T-helper 2 cell (primary cell): ENCODE results near the gene SARDH.

Experiments
- DNase-seq, 5 experiments: peaks; one replicate each; pipeline versions ENCODE4 v3.0.0 to v3.0.0-alpha.2; 2012 to 2022
- total RNA-seq, 2 donors: gene quantifications; one replicate each; lab custom pipeline; 2026; lab: John Stamatoyannopoulos, UW

The SARDH gene, protein sequence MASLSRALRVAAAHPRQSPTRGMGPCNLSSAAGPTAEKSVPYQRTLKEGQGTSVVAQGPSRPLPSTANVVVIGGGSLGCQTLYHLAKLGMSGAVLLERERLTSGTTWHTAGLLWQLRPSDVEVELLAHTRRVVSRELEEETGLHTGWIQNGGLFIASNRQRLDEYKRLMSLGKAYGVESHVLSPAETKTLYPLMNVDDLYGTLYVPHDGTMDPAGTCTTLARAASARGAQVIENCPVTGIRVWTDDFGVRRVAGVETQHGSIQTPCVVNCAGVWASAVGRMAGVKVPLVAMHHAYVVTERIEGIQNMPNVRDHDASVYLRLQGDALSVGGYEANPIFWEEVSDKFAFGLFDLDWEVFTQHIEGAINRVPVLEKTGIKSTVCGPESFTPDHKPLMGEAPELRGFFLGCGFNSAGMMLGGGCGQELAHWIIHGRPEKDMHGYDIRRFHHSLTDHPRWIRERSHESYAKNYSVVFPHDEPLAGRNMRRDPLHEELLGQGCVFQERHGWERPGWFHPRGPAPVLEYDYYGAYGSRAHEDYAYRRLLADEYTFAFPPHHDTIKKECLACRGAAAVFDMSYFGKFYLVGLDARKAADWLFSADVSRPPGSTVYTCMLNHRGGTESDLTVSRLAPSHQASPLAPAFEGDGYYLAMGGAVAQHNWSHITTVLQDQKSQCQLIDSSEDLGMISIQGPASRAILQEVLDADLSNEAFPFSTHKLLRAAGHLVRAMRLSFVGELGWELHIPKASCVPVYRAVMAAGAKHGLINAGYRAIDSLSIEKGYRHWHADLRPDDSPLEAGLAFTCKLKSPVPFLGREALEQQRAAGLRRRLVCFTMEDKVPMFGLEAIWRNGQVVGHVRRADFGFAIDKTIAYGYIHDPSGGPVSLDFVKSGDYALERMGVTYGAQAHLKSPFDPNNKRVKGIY
- total RNA-seq: 10.4 to 18.7 reads per million in 2 donors

DNA sequence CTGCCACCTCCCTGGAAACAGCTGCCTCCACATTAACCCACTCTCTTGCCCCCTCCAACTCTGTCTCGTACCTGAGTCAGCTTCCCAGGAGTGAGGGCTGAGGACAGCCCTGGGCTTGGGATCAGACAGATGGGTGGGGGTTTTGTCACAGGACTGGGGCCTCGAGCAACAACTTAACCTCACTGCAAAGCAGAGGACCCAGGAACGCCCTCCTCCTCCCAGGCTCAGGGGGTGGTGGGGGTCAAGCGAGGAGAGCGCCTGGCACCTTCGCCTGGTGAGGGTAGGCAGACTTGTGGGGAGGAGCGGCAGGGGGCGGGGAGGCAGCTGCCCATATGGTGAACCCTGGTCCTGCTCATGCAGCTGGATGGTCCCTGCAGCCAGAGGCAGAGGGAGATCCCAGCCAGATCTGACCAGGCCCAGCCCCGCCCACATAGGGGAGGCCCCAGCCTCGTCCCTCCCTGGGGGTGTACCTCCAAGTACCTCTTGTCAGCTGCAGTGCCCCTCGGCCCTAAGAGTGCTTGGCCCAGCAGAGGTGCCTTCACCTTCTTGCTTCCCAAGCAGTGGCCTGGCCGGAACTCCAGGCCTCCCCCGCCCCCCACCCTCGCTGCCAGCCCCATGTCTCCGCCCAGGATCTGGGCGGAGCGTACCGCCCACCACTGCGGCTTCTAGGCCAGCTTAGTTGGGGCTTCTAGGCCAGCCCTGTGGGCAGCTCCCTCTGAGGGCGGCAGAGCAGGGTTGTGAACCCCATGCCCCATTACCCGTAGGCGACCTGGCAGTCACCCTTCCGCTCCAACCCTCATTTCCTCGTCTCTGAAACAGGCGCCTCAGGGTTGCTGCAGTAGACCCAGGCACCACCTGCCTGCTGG, at the start of gene SARDH:
Gene SARDH, minus strand, starts transcription at position 579 of the 866 bp plus-strand sequence. CDS start 4,179 bp downstream, outside the sequence.
- DNase-seq: peak in 1 of 5 experiments; percentile 47

DNA sequence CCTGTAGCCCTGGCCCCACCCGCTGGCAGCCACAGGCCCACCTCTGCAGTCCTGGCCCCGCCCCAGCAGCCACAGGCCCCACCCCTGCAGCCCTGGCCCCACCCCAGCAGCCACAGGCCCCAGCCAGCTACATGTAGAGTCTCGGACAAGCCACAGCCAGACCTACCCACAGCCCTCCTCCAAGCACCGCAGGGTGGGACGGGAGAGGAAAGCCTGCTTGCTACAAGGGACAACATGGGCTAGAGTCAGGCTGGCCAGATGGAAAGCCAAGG, 49.5 kb upstream of the SARDH start:
- no peak for DNase-seq

DNA sequence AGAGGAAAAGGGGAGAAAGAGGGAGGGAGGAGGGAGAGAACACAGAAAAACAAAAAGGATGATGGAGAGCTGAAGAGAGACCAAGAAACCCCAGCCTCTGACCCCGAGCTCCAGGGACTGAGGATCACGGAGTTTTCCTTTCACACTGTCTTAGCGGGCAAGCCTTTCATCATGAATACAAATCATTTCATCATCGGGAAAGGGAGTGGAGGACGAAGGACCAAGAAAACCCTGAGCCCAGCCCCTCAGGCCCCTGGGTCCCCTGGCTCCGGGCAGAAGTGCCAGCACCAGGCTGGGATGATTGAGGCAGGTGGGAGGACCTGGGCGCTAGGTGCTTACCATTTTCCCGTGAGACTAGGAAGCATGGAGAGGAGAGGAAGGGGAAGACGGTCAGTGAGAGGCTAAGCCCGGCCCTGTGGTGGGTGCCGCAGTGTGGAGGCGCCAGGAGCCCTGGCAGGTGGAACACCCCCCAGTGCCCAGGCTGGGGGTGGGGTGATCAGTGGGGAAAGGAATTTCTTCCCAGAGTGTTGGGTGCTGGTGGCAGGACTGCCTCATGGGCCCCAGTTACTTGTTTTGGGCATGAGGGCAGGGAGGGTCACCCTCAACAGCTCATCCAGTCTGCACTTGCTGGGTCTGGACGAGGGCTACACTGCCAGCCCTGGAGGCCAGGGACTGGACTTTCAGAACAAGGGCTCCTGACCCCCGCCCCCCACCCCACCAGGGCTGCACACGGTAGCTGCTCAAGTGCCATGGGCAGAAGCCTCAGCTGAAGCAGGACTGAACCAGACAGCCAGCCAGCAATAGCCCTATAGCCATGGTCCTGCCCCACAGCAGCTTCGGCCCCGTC, 49.0 kb upstream of the SARDH start:
- DNase-seq: no peak

DNA sequence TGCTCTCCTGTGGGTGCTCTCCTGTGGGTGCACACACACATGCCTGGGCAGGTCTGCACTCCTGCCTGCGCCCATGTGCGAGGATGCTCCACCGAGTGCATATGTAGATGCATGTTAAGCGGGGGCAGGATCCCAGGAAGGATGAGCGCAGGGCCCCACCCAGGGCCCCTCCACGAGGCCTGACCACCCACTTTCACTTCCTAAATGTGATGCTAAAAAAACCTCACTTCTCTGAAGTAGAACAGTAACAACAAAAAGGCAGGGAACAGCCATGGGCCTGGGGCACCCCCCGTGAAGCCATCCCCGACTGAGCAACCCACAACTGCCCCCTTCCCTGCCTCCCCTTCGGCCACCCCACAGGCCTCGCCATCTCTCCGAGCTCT, 48.2 kb upstream of the SARDH start:
- DNase-seq: no peak

DNA sequence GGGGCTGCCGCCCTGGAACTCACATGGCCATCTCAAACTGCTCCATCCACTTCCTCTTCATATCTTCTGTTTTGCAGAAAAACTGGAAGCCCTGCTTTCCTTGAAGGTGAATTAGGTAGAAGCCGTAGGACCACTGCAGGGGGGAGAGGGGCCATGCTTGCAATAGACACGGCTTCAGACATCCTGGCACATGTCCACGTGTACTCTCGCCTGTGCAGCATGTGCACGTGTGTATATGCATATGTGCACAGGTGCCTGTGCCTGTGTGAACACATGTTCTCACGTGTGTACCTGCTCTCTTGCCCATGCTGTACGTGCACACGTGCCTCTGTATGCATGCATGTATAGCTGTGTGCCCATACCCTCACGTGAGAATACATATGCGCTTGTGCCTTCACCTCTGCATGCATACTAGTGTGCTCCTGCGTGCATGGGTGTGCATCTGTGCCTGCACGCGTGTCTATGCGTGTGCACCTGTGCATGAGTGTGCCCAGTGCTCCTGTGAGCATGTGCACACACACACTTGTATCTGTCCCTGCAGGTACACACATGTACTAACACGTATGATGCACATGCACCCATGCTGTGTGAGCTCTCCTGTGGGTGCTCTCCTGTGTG, 47.7 kb upstream of the SARDH start:
- DNase-seq: no peak

DNA sequence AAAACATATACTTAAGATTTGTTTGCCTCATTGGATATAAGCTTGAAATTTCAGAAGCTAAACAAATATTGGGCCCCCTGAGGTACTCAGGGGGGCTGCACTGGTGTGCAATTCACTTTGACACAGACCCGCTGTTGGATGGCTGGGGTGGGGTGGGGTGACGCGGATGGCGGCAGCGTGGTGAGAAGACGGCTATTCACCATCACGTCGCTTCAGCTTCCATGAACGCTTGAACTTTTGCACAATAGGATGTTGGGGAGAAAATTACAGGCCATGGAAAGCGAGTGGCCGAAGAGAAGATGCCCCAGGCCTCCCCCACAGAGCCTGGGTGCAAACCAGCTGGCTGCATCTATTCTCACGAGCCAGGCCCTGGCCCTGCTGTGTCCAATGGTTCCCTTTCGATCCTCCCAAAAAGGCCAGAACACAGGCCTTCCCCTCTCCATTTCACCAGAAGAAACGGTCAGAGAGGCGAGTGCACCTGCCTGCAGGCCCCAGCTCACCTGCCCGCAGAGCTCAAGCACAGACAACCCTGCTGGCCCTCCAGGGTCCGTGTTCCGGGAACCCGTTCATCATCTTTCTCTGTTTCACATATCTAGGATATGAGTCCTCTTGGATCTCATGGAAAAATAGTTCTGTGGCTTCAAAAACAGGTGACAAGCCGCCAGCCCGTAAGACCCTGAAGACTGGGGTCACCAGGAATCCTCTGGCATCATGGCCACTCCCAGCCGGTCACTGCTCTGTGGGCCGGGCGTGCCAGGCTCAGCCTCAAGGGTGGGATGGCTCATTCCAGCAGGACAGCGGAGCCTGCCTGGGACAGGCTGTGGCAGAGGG, 46.8 kb upstream of the SARDH start:
- no peak for DNase-seq

DNA sequence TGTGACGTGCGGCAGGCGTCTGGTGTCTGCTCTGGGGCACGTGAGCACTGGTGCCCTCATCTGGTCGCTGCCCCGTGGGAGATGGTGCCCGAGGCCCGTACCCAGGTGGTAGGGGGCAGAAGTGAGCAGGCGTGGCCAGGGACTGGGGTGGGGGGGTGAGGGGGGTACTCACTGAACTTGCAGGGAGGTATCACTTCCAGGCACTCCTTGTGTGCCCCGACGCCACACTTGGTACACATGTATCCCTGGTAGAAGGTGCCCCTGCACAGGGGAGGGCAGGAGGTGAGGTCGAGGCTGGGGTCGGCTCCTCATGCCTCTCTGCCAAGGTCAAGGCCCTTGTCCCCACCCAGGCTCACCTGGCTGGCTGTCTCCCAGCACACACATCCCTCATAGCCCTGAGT, 45.2 kb upstream of the SARDH start:
- no peak for DNase-seq

DNA sequence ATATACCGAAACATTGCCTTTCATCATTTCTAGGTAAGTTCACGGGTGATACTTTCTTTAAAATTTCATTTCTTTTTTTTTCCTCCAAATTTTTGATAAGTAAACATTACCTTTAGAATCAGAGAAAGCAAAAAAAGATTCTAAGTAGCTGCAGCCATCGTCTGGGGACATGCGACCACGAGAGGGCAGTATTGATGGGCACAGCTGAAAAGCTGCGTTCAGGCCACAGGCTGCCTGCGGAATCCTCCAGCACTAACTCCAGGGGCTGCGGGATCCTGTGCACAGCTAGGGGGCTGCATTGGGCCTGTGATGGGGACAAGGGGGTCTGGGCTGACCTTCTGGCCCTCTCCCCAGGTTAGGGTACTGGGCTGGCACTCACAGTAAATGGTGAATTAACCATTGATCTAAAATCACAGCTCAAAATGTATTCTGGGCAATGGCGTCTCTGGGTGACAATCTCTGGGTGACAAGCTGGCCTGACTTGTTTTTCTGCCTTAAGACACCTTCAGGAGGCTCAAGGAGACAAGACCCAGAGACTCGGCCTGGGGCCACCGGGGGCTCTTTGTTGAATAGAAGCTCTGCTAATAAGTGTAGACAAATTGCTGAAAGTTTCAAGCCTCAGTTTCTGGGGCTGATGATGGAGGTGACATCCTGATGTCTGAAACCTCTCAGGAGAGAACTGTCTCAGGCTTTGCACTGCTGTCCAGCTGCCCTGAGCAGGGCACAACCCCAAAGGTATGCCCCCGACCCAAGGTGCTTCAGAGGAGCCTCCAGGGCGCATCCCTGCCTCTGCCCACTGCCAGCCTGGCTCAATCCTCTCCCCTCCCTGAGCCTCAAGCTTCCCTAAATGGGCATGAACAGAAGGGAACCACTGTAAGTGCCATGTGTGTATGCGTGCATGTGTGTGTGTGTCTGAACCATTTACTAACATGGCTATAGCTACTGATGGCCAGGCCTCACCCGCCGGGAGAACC, 44.3 kb upstream of the SARDH start:
- peak in 3 of 5 experiments; percentile 34 to 67 (median 50) for DNase-seq

DNA sequence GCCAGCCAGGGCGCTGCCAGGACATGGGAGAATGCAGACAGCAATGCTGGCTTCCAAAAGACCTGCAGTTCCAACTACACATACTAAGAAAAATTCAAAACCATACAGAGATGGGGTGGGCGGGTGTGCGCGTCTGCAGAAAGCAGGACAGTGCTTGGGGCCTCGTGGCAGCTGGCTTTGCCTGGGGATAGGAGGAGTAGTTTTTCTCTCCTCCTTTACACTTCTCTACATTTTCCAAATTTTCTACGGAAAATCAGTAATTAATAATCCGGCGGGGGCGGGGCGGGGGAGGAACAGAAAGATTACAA, 43.6 kb upstream of the SARDH start:
- DNase-seq: no peak

DNA sequence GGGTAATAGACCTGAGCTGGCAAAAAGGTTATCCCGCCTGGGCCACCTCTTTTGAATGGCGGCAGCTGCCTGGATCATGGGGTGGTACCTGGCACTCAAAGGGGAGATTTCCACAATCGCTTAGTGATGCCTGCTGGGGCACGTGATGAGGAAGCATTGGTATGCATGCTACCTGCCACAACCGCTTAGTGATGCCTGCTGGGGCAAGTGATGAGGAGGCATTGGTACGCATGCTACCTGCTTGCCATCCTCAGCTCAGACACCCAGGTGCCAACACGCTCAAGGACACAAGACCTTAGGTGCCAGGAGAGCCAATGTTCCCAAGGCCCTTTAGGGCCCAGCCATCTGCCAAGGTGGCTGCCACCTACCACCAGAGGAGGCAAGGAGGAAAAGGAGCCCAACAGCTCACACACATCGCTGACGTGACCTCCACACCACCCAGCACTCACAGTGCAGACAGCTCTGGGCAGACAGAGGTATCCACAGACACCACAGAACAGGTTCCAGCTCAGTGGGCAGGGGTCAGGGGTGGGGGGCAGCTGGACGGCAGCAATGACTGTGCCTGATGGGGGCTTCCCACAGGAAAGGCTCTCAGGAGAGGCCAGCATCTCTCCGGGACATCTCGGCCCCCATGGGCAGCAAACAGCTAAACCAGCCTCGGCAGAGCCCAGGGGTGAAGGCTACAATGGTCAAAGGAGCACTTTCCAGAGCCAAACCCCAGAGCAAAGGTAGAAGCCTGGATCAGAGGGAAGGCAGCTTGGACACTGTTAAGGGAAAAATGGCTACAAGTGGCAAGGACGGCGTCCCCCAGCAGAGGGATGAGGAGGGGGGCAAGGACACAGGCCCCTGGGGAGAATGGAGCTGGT, 43.0 kb upstream of the SARDH start:
- no peak for DNase-seq

DNA sequence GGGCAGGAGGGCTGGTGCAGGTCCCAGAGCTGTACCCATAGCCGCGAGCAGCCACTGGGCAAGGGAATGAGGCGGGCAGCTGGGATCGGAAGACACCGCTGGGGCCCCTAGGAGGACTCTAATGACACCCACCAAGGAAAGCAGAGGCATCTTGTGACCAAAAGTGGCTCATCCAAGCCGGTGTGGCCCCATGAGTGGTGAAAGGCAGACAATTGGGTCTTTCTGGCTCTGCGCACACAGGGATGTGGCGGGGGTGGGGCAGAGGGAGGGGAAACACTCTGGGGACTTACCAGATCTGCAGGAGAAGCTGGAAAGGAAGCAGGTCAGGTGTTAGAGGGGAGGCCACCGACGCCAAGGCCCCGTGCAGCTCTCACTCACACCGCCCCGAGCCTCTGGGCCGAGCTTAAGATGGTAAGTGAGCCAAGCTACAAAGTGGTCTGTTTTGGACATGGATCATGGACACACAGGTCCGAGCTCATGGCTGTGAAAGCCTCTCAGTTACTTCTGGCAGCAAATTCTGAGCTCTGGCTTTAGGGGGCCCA, 42.3 kb upstream of the SARDH start:
- no peak for DNase-seq

DNA sequence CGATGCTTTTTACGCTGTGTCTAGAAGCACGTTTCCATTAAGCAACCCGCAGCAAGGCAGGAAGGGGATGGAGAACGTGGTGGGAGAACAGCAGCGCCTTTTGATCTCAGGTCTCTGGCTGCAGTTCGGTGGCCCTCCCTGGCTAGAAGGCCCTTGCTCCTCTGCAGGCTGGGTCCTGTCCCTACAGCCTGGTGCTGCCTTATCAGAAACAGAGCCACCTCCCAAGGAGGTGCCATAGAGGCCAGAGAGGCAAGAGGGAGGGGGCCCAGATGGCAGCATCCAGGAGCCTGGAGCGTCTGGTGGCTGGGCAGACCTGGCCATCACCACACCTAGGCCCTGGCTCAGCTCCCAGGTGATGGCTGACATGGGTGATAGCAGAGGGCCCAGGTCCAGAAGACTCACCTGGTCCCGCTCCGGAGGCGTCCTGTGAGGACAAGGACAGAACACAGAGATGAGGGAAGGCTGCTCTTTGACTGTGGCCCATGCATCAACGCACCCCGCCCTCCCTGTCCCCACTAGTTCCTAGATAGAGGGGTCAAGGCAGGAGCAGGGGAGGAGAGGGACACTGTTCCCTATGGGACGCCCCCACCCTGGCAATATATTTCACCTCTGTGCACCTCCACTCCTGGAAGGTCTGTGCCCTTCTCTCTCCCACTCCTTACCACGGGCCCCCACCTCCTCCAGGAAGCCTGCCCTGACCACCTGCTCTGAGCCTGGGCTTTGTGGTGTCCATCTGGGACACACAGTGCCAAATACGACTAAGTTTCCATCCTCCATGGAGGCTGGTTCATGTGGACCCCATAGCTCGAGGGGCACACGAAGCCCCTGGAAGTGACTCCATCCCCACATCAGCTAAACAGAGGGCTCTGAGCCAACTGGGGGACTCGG, 41.6 kb upstream of the SARDH start:
- no peak for DNase-seq

DNA sequence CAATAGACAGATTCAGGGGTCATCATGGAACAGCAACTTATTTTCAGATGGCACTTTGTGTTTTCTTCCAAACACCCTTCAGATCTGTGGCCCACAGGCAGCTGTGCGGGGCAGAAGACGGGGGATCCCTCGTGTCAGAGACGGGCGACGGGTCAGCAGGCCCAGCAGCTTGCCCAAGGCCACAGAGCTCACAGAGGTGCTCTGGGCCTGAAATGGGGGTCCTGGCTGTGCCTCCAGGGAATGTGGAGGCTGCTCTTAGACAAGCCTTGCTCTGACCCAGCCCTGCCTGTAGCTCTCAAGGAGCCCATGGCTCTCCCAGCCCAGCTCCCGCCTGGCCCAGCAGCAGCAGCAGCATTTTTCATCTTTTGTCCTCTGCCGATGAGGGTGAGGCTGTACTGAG, 40.9 kb upstream of the SARDH start:
- DNase-seq: no peak

DNA sequence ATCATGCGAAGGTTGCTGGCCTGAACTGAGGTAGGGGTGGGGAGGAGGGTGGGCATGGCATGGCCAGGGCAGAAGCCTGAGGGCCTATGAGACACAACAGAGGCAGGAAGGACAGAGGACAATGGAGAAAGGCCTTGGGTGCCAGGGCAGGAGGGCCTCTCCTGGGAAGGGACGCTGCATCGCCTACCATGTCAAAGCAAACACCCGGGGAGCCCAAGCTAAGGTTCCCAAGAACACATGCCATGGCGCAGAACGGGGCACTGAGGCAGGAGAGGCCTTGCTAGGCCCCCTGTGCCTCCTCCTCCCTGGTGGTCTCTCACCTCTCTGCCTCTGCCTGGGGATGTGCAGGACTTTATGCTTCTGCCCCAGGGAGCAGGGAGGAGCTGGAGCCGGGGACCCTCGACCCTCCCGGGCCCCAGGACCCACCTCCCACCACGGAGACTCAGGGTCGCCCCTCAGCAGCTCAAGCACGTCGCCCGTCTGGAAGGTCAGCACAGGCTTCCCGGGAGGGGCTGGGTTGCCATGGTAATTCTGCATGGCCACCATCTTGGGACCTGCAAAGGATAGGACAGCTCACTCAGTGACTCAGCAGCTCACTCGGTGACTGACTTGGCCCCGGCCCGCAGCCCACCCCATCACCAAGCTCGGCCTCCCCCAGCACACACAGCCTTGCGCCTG, 40.3 kb upstream of the SARDH start:
- no peak for DNase-seq

DNA sequence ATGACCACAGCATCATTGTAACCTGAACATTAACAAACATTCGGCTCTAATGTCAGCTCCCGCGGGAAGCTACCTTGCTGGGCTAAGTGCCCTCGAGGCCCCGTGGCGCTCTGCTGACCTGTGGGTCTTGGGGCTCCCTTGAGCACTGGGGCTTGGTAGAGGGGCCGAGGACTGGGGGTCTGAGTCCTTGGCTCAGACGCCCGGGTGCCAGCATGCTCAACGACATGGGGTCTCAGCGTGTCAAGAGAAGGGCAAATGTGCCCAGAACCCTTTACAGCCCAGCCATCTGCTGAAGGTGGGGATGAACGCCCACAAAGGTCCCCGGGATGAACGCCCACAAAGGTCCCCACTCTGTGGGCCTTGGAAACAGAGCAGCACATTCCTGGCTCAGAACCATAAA, 39.7 kb upstream of the SARDH start:
- DNase-seq: no peak

DNA sequence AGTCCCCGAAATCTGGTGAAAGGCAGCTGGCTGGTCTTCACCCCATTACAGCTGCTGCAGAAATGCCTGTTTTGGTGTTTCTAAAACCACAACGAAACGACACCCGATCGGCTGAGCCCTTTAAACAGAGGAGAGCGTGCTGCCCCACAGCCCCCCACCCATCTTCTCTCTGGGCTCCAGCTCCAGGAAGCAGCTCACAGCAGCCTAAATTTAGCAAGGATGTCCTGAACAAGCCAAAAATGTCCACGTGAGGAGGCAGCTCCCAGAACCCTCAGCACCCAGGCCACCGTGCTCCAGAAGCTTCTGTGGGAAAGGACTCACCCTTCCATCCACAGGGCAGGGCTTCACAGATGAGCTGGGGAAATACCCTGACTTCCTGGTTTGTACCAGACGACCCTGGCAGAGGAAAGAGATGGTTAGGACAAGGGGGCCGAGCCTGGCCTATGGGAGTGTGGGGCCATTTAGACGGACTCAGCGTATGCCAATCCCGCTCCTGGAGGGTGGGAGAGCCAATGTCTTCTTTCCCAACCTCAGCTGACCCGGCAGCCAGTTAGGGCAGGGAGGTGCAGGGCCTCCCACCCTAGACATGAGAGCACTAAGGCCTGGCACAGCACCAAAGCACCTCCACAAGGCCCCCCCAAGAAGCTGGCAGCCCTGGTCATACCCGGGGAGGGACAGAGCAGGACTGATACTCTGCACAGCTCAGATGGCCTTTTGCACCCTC, 39.1 kb upstream of the SARDH start:
- no peak for DNase-seq
